Right ventricle myocardium superior (tissue), 1 donor: ENCODE data around the gene MICALL2. TPM values are rescaled to one million over a fixed set of nuclear protein-coding genes. Genes with fewer than 3 reads are reported as not detected.

Experiments
- ATAC-seq: fragments of 200-7000 bp; cut with Tn5 transposase; one replicate; pipeline ENCODE4 v1.9.1; 2020; ENCODE audit warnings: mild to moderate bottlenecking; ENCODE audit not compliant: poor library complexity
- DNase-seq: peaks from one replicate; pipeline ENCODE4 v3.0.0-alpha.2; 2020
- intact Hi-C: fragments of 100-400 bp; cut with DNase I; formaldehyde crosslinking; loops from one replicate; pipeline ENCODE4 v1.11.2; 2022
- total RNA-seq: library from RNA; stranded (reverse); fragmentation: NEBNext Ultra II Directional; extraction: Animal tissue kit (Norgen Biotek cat#: 25700); gene quantifications from one replicate; pipeline ENCODE4 v1.2.1, GENCODE V29; 2021
- donor health status: DM: no; HTN: yes; CAD: no; lungs with severe emphysema.

Gene MICALL2
- total RNA-seq, 1 donor from 2014 or later, result 6.2 TPM

DNA sequence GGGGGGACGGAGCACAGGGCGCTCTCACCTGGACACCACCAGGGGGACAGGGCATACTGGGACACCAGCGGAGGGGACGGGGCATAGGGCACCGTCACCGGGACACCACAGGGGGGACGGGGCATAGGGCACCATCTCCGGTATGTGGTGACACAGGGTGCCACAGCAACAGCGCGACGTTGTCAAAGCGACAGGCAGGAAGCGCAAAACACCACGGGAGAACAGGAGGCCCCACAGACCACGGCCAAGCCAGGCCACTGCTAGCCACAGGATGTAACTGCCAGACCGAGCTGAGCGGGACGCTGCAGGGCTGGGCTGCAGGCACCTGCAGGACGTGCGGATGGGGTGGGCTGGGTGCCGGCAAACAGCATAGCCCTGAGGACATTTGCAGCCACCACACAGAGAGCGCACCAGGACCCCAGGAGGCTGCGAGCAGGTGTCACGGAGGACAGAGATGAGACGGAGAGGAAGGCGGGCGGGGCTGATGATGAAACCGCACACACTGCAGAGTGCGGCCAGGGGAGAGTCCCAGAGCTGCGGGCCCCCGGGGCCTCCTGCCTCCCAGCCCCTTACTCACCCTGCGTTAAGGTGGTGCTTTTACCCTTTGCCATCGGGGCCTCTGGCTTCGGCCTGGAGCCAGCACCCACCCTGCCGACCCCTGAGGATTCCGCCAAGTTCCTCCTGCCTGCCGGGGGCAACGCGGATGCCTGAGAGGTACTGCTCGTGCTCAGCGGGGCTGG, 17.5 kb downstream of the MICALL2 start:
- ATAC-seq (no peak), DNase-seq (no peak)
- intact Hi-C loops, result no loop called here

DNA sequence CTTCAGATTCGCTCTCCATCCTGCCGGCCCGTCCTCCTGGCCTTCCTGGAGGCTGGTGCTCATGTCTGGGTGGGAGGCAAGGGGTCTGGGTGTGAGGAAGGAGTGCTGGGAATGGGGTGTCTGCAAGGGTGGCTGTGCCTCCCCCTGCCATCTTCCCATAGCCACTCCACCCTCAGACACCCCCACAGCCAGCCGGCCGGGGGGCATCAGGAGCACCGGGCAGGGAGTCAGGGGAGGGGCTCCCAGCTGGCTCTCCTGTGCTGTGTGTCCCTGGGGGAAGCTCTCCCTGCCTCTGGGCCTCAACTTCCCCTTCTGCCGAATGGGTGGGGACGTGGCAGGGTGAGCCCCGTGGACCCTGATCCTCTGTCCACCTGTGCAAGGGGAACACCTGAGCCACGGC, 18.6 kb downstream of the MICALL2 start:
- no peak for ATAC-seq
- no peak for DNase-seq

GRCh38 chr7:1439373-1440363, 19.6 kb downstream of the MICALL2 start:
- DNase-seq (no peak), ATAC-seq (no peak)
- intact Hi-C loops, result loop anchor here (10.0 kb wide), 1 partner anchor 215 kb away; no protein-coding TSS in a partner anchor

More for the DNA sequence above, 18.6 kb downstream of the MICALL2 start:
- intact Hi-C loops, result no loop called here

DNA sequence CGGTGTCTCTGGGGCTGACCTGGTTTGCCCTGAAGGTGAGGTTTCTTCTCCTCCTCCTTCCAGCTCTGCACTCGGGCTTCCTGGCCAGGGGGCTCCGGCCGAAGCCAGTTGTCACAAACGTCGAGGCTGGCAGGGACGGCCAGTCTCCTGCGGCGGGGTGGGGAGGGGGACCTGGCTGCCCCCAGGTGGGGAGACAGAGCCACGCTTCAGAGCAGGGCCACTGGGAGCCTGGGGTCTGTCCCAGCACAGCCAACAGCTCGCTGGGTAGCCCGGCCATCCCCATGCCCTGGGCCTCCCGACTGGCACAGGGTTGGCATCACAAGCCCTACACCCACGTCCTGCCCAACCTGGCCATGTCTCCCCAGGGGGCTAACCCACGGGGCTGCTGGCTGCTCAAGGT, 20.4 kb downstream of the MICALL2 start:
- intact Hi-C loops, result loop anchor here (10.0 kb wide), 1 partner anchor 214 kb away; no protein-coding TSS in a partner anchor
- no peak for ATAC-seq

DNA sequence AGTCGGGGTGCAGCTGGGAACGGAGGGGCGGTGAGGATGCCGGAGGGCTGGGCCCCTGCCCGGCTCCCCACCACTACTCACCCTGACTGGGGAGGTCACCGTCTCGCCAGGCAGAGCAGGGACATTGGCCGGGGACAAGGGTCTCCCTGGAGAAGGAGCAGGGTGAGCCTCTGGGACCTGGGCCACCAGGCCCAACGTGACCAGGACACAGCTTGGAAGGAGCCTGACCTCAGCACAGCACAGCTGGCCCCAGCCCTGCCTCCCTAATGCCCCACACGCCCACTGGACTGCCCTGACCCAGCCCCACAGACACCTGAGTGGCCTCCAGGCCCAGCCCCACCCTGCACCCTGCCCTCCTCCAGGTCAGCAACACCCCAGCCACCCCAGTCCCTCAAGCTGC, 21.1 kb downstream of the MICALL2 start:
- intact Hi-C loops, result loop anchor here (10.0 kb wide), 1 partner anchor 213 kb away; no protein-coding TSS in a partner anchor
- ATAC-seq, result no peak
- no peak for DNase-seq

More for the DNA sequence above, 20.4 kb downstream of the MICALL2 start:
- no peak for DNase-seq

DNA sequence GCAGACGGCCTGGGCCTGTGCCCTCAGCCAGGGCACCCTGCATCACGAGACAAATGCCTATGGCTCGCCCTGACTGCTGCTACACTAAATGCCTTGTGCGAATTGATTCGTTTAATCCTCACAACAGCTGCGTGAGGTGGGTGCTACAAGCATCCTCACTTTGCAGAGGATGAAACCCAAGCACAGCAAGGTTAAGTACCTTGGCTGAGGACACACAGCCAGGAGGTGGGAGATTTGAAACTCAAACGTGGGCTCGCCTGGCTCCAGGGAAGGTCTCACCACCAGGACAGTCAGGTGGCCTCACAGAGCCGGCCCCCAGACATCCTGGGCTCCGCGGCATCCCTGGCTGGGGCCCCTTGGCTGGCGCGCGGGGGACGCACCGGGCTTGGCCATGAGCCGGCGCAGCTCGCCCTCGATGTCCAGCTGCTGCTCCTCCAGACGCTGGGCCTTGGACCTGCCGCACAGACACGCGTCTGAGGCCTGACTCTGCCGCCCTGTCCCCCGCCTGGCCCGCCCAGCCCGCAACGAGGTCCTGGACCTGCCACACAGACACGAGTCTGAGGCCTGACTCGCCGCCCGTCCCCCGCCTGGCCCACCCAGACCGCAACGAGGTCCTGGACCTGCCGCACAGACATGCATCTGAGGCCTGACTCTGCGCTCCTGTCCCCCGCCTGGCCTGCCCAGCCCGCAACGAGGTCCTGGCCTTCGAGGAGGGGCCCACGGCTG, 22.0 kb downstream of the MICALL2 start:
- DNase-seq (no peak), ATAC-seq (no peak)
- intact Hi-C loops, result loop anchor here (10.0 kb wide), 1 partner anchor 213 kb away; no protein-coding TSS in a partner anchor

GRCh38 chr7:1436608-1437007, 22.7 kb downstream of the MICALL2 start:
- ATAC-seq, result no peak
- intact Hi-C loops, result loop anchor here (10.0 kb wide), 1 partner anchor 212 kb away; no protein-coding TSS in a partner anchor

GRCh38 chr7:1434891-1435670, 24.2 kb downstream of the MICALL2 start:
- no peak for ATAC-seq
- intact Hi-C loops, result loop anchor here (5.0 to 10.0 kb wide), 2 partner anchors 210 to 243 kb away; no protein-coding TSS in a partner anchor

More at GRCh38 chr7:1436608-1437007, 22.7 kb downstream of the MICALL2 start:
- DNase-seq, result no peak

DNA sequence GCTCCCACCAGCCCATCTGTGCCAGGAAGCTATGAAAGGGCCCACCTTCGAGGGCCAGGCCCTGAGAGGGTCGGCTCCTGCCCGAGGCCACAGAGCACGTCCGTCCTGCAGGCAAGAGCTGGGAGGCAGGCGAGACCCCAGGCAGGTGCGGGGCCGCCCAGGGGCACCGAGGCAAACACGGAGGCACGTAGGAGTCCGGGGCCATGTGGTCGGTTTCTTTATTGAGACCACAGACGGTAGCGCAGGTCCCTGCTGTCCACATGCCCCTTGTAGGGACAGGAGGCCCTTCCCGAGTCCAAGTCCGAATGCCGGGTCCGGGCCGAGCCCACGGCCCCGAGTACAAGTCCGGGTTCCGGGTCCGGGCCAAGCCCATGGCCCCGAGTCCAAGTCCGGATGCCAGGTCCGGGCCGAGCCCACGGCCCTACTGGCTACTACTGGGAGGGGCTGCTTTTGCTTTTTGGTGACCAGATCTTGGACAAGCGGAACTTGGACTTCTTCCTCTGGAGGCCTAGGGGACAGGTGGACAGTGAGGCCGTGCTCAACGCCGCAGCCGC, 25.0 kb downstream of the MICALL2 start:
- ATAC-seq (no peak), DNase-seq (no peak)
- intact Hi-C loops, result loop anchor here (5.0 to 10.0 kb wide), 2 partner anchors 209 to 242 kb away; no protein-coding TSS in a partner anchor

More at GRCh38 chr7:1434891-1435670, 24.2 kb downstream of the MICALL2 start:
- no peak for DNase-seq

GRCh38 chr7:1433128-1433920, 25.9 kb downstream of the MICALL2 start:
- DNase-seq, result no peak
- intact Hi-C loops, result loop anchor here (5.0 to 10.0 kb wide), 2 partner anchors 209 to 241 kb away; no protein-coding TSS in a partner anchor
- ATAC-seq, result no peak

GRCh38 chr7:1432411-1433082, 26.7 kb downstream of the MICALL2 start:
- intact Hi-C loops, result loop anchor here (5.0 to 10.0 kb wide), 2 partner anchors 208 to 240 kb away; no protein-coding TSS in a partner anchor
- DNase-seq, result peak; percentile 85
- peak; percentile 78 for ATAC-seq

- ATAC-seq (no peak), DNase-seq (no peak)
- intact Hi-C loops, result loop anchor here (5.0 to 10.0 kb wide), 2 partner anchors 207 to 240 kb away; no protein-coding TSS in a partner anchor
Measured at GRCh38 chr7:1431634-1432380, 27.5 kb downstream of the MICALL2 start.

DNA sequence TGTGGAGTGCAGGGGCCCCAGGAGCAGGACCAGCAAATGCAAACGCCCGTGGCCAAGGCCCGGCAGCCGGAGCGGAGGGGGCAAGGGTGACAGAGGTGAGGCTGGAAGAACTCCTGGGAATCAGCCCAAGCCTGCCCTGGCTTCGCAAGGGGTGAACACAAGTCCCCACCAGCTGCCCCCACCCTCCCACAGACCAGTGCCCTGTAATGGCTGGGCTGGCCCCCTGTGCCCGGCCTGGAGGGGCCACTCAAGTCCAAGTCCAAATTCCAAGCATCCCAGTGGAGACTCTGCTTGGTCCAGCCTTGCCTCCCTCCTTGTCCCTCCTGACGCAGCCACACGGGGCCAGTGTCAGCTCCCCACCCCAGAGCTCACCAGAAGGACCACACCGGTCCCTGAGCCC, 28.0 kb downstream of the MICALL2 start:
- no peak for DNase-seq
- ATAC-seq, result no peak
- intact Hi-C loops, result loop anchor here (5.0 to 10.0 kb wide), 2 partner anchors 206 to 239 kb away; no protein-coding TSS in a partner anchor

DNA sequence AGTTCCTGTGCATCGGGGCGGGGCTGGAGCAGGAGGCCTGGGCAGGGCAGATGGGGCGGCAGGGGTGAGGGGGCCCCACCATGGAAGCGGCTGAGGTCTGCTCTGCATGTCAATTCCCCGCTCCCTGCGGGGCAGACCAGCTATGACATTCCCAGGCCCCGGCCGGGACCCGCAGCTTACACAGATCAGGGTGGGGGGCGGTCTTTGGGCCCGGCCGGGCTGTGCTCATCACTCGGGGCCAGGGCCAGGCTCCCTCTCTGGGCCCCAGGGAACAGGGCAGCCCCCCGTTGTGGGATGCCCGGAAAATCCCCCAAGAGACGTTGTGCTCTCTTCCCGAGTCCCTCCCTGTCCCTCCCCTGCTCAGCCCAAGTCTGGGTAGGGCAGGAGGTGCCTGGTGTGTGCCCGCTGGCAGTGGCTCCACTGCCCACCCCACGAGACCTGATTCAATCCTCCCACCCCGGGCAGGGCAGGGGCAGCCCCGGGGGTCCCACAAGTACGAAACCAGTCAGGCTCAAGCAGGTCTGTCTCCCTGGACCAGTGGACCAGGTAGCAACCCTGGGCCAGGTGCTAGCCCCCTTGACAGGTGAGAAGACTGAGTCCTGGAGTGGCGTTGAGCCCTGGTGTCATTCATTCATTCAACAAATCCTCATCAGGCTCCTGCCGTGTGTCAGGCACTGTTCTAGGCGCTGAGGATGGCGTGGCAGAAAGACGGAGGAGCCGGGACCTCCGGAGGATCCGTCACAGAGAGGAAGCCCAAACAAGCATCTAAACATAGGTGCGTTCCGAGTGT, 29.0 kb downstream of the MICALL2 start:
- DNase-seq (no peak), ATAC-seq (no peak)
- intact Hi-C loops, result loop anchor here (5.0 to 10.0 kb wide), 2 partner anchors 205 to 238 kb away; no protein-coding TSS in a partner anchor
